Measurements from ENCODE around the gene HMGB1.

Gene HMGB1
- total RNA-seq = 293 to 378 (median 330) reads per million in 4 experiments

- peak; percentile 96 for DNase-seq
These were observed at the start of gene HMGB1 for GRCh38 chr13:30465593-30466357. HMGB1 (minus strand) TSS chr13:30465936; CDS start chr13:30463680, 2,256 bp downstream.

DNA sequence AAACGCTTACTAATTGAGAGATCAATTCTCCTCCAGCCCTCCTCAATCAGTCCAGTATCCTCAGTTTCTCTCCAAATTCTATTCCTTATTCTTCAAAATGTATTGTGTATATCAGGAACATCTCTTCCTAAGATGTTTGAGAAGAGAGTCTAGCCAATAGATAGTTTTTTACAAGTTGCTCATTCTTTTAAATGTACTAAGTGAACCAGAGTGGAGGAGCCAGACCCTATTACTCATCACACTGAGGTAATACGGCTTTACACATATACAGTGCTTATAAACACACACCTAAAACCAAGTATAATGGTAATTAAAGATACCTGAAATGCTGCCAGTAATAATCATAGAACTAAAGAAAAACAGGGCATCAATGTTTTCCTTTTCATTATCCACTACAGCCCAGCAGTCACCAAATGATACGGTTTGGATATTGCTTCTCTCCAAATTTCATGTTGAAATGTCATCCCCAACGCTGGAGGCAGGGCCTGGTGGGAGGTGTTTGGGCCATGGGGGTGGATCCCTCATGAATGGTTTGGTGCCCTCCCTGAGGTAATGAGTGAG is 45.2 kb upstream of the HMGB1 start:
- DNase-seq = no peak

- DNase-seq = no peak
These were observed 44.4 kb upstream of the HMGB1 start for GRCh38 chr13:30510091-30510490.

DNA sequence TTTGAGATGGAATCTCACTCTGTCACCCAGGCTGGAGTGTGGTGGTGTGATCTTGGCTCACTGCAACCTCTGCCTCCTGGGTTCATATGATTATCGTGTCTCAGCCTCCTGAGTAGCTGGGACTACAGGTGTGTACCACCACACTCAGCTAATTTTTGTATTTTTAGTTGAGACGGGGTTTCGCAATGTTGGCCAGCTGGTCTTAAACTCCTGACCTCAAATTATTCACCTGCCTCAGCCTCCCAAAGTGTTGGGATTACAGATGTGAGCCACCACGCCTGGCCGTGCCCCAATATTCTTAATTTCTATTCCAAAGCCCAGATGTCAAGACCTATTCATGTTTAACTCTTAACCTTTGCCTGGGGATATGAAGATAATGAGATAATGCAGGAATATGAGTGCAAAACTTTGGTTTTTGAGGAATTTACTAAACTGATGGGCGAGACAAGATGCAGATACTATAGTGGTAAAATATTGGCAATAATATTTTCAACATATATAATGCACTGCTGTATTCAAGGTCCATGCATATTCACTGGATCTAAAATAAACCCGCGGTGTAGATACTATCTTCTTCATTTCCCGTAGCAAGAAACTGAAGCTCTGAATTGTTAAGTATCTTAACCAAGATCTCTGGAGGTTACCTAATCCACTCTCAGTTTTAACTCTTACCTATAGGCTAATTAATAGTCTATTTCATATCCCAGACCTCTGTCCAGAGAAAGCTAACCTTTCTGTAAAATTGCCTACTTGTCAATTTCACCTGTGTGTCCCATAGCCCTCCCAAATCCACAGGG is 43.7 kb upstream of the HMGB1 start:
- DNase-seq = no peak

DNA sequence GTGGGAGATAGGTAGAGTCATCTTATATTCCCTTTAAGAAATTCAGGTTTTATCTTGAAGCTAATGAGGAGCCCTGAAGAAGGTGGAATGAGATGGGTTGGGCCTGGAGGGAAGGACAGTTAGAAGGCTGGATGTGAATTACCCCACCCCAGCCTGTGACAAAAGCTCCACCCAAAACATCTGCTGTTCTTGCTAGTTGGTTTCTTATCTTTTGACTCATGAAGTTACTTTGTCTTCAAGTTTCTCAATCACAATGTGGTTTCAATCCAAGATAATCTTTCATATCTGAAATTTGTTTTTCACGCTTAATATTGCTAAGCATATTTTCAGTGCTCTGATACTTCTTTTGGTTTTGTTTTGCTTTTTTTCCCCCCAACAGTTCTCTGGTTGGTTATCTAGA is 38.3 kb upstream of the HMGB1 start:
- no peak for DNase-seq

- no peak for DNase-seq
These were observed 36.5 kb upstream of the HMGB1 start for GRCh38 chr13:30502237-30502636.

DNA sequence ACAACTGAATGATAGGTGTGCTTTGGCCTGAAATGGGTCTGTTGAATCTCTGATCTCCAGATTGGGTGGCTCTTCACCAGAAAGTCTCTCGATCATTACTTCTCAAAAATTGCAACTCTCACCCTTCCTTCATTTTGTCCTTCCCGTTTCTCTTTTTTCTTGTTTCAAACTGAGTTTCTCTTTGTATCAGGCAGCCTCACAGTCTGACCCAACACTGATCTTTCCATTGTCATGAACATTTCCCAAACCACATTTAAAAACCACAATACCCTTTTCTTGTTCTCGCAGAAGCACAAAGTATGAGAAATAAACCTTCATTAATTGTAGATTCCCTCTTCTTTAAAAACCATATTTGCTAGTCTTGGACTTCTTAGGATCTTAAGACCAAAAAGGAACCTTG is 33.6 kb upstream of the HMGB1 start:
- DNase-seq = no peak

GRCh38 chr13:30496147-30496546 is 30.4 kb upstream of the HMGB1 start:
- no peak for DNase-seq

DNA sequence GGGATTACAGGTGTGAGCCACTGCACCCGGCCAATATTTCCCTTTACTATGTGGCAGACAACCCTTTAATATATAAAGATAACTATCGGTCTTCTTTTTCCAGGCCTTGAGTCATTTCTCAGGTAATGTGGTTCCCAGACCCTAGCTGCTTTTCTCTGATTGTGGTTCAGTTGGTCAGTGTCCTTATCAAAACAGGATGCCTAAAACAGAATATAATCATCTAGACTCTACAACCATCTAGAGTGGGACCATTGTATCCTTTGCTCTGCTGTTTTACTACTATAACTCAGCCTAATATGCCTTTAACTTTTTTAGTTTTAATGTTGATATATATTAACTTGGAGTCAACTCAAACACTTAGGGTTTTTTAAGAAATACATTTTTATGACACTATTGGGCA is 30.0 kb upstream of the HMGB1 start:
- no peak for DNase-seq

DNA sequence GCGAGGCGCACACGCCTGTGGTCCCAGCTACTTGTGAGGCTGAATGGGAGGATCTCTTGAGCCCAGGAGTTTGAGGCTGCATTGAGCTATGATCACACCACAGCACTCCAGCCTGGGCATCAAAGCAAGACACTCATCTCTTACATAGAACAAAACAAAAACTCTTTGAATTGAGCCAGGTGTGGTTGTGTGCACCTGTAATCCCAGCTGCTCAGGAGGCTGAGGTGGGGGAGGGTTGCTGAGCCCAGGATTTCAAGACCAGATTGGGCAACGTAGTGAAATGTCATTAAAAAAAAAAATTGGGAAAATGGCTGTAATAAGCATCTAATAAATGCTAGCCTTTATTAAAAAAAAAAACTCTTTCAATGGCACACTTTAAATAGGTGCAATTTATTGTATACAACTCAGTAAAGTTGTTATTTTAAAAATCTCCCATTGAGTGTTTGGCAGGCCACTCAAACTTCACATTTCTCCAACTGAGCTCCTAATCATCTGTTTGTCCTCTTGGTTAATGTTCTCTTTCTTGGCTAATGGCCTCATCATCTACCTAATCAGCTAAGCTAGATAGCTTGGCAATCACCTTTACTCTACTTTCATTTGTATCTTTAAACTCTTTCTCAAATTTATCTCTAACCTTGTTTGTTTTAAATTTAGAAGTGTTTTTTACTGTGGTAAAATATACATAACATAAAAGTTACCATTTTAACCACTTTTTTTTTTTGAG is 28.1 kb upstream of the HMGB1 start:
- DNase-seq = no peak

DNA sequence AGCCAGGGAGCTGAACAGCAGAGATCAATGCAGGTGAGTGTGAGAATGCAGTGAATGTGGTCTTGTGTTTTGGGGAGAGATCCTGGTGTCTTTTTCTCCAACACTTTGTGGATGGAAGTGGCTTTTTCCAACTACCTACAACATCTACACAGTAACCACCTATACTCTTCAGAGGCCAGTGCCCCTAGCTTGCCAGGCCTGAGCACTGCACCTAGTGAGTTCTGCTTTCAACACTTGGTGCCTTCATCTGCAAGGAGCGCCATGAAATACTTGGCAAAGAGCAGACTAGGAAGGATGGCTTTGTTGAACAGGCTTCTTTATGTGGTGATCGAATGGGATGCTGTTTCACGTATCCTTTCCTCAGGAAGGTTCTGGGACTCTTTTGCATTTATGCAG is 21.3 kb upstream of the HMGB1 start:
- DNase-seq = no peak

DNA sequence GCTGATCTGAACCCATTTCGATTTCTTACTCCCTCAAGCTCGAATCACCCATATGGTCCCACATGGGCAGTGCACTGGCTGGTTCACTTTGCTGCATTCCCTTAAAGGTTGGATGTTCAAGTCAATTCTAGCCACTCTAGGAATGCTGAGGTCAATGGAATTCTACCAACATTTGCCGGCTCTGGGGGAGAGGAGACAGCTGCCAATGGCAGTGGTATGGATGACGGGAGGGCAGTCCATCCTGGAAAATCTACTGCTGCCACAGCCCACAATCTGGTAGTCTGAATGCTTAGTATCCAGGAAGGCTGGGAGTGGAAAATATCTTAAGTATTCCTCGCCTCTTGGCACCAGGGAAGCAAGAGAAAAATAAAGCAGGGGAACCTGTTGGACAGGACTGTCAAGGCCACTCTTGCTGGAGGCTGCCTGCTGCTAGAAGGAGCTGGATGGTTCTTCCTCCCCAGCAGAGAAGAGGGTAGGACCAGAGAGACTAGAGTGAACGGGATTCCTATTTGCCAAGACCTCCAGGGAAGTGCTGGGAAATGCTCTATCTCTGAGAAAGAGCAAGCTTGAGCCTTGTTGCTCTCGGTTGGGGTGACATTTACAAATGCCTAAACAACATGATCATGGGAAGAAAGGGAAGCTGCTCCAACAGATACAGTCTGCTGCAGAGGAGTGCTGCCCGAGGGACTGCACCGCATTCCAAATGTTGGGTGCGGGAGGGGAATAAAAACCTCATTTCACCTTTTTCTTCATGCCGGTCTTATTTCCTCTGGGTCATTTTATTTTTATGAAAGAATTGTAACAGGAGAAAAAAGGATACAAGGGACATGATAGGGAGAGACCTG is 20.7 kb upstream of the HMGB1 start:
- no peak for DNase-seq

DNA sequence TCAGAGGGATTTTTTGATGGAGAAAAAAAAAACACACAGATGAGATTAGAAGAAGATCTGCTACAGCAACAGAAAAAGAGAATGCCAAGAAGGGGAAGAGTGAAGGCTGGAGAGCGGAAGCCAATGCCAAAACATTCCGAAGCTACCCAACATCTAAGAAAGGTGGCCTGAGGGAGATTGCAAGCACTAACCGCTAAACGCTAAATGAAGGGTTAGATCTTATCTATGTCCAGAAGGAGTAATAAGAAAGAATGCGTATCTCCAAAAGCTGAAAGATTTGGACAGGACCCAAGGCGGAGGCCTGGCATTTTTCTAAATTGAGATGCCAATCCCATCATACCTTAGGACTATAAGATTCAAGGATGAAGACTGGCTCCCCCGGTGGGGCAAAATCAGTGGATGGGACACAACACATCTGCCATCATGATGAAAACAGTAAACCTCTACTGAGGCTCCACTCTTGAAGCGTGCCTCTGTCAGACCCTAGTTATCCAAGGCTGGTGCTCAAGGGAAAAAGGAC is 15.6 kb upstream of the HMGB1 start:
- no peak for DNase-seq

DNA sequence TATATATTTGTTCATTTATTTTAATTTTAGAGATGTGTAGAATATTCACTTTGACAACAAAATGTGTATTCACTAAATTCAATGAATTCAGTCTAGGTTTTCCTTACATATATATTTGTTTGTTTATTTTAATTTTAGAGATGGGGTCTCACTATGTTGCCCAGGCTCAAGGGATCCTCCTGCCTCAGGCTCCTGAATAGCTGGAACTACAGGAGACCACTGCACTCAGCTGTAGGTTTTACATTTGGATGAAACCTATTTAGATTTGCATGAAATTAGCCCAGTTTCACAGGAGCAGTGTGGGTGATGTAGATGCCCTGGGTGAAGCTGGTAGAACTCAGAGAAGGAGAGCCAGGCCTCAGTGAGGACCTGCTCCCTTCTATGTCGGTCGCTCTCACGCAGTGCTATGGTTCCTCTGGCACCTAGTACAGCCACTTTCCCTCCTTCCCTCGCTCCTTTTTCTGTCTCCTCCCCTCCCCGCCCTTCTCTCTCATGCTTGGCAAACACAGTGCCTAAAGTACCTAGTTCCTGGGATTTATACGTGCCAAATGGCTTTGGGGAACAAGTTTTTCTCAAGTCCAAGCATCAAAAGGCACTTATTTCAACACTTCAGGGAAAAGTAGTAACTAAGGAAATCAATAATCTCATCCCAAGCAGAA is 14.7 kb upstream of the HMGB1 start:
- no peak for DNase-seq

DNA sequence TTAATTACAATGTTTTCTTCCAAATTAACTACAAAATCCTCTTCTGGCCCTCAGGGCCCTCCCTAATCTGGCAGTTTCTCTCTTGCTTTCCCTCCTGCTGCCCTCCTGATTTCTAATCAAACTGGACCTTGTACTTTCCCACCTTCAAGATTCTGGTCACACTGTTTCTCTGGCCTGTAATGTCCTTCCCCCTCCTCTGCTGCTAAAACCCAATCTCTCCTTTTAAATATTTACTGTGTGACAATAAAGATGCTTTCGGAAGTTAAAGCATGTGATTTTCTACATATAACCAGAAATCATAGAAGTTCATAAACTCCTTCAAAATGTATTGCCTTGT is 14.1 kb upstream of the HMGB1 start:
- no peak for DNase-seq

DNA sequence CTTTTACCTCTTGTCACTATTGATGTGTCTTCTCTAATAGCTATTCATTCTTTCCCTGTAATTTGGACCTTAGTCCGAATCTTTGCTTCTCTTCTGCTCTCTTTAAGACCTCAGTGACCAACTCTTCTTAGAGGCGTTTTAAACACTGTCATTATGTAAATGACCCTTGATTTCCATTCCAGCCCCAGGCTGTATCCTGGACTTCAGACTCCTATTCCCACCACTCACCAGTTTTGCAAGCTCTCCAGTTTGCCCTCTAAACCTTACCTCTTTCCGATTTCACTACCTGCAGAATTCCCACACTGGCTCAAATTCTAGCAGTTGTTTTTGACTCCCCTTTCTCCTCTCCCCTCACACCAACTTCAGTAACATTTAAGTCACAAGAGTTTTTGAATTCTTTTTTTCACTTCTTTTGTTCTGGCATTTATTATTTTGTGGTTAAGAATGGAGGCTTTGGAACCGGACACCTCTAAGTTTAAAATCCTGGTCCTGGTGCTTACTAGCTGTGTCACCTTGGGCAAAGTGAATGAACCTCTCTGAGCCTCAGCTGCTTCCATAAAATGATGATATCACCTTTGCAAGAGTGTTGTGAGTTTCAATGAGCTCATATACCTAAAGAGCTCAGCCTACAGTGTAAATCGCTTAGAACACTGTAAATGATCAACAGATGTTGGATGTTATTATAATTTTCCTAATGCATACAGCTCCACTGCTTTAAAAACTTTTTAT is 13.6 kb upstream of the HMGB1 start:
- DNase-seq = no peak

DNA sequence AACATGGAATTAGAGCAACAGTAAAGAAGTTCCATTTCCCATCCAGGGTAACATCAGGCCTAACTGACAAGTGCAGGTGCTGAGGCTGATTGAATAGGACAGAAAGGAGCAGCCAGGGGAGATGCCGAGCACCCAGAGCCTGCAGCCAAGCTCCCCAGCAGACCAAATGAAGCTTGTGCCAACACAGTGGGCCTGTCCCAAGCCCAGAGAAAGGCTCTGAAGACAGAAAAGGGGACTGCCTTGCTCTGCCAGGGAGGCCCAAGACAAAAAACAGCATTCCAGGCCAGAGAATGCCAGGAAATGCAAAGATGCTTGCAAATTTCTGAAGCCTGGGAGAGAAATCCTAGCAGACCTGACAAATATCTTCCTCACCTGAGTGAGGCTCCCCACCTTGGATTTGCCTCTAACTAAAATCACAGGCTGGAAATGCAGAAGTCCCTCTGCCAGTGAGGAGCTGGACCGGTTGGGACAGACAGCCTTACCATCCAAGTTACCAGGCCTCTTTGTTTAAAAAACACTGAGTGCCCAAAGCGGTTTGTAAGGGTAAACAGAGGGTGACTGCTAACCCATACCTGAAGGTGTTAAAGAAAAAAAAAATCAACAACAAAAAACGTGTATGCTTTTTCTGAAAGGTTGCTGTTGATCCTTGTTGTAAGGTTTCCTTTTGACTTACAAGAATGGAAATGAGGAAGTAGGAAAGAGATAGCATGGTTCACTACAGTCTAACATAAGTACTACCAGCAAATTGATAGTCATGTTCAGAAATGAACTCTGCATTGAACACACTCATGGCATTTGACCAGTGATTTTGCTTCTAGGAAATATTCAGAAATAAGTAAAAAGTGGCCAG is 11.8 kb upstream of the HMGB1 start:
- no peak for DNase-seq

GRCh38 chr13:30473675-30474074 is 7.9 kb upstream of the HMGB1 start:
- no peak for DNase-seq

DNA sequence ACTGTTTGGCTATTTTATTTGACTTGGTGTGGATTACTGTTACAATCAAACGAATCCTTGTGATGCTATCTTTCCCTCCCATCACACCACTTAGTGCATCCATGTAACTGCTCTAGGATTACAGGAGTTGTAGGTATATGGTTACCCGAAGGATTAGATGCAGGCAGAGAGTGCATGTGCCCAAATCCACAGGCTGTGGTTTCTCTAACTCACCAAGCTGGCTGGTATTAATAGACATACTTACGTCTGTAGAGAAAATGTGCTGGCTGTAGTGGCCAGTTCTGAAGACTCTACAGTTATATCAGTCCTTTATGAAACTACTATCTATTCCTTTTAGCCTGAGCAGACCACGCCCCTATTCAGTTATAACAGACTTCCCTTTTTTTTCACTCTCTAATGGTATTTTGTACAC is 1.1 kb upstream of the HMGB1 start:
- DNase-seq = no peak

- no peak for DNase-seq
These were observed 600 bp upstream of the HMGB1 start for GRCh38 chr13:30466358-30466714.

Data from effector CD8-positive, alpha-beta T cell (primary cell).